MCF 10A (cell line): Measurements from ENCODE around the gene SCN2A. TPM values are rescaled to one million over a fixed set of nuclear protein-coding genes. Genes with fewer than 3 reads are reported as not detected.

Source experiments
- BruUV-seq: library from RNA; stranded (reverse); fragments of 400-500 nt; replicated peaks from 2 replicates; lab custom pipeline; 2021; lab: Mats Ljungman, UMichigan
- CTCF ChIA-PET: fragments of 300-600 bp; sonication (Branson Sonifier 250); formaldehyde crosslinking; extraction: SDS; loops from one replicate; lab custom pipeline; 2021; ENCODE audit warnings: antibody characterized with exemption, inconsistent platforms; lab: Yijun Ruan, JAX
- POLR2A ChIA-PET: fragments of 300-600, 350-650 bp; sonication (Branson Sonifier 250); formaldehyde crosslinking; extraction: SDS; loops from one replicate; lab custom pipeline; 2020; ENCODE audit warnings: antibody characterized with exemption, inconsistent platforms; lab: Yijun Ruan, JAX
- DNase-seq: peaks from one replicate; pipeline ENCODE4 v3.0.0-alpha.2; 2018; ENCODE audit not compliant: unreplicated experiment
- H3K27ac Mint-ChIP-seq: one replicate; pipeline ENCODE4 v1.8.0; 2022; ENCODE audit warnings: mild to moderate bottlenecking, low read depth, mixed read lengths; ENCODE audit not compliant: unreplicated experiment
- H3K27me3 Mint-ChIP-seq: one replicate; pipeline ENCODE4 v1.8.0; 2022; ENCODE audit warnings: mixed read lengths; ENCODE audit not compliant: insufficient read depth, unreplicated experiment
- H3K36me3 Mint-ChIP-seq: one replicate; pipeline ENCODE4 v1.8.0; 2022; ENCODE audit warnings: mild to moderate bottlenecking, moderate library complexity, mixed read lengths; ENCODE audit not compliant: insufficient read depth, unreplicated experiment
- H3K4me1 Mint-ChIP-seq: one replicate; pipeline ENCODE4 v1.8.0; 2022; ENCODE audit warnings: mixed read lengths; ENCODE audit not compliant: insufficient read depth, unreplicated experiment
- H3K4me3 Mint-ChIP-seq: one replicate; pipeline ENCODE4 v1.8.0; 2022; ENCODE audit warnings: mild to moderate bottlenecking, moderate library complexity, mixed read lengths; ENCODE audit not compliant: unreplicated experiment
- H3K9me3 Mint-ChIP-seq: one replicate; pipeline ENCODE4 v1.8.0; 2022; ENCODE audit warnings: mixed read lengths; ENCODE audit not compliant: unreplicated experiment
- intact Hi-C: fragments of 100-400 bp; cut with micrococcal nuclease; formaldehyde crosslinking; loops from 2 replicates; pipeline ENCODE4 v1.14.1; 2022
- total RNA-seq: library from RNA; stranded (reverse); gene quantifications from 2 replicates; pipeline ENCODE4 v1.2.3, GENCODE V29; 2022
- TF ChIP-seq, protein P1 (sequence below): fragments of 200-600 bp; IDR thresholded peaks from one replicate; pipeline ENCODE4 v1.8.0; 2022; ENCODE audit warnings: antibody characterized with exemption, mild to moderate bottlenecking; ENCODE audit not compliant: unreplicated experiment

The SCN2A gene
- total RNA-seq, 1 experiment from 2014 or later, result not detected

DNA sequence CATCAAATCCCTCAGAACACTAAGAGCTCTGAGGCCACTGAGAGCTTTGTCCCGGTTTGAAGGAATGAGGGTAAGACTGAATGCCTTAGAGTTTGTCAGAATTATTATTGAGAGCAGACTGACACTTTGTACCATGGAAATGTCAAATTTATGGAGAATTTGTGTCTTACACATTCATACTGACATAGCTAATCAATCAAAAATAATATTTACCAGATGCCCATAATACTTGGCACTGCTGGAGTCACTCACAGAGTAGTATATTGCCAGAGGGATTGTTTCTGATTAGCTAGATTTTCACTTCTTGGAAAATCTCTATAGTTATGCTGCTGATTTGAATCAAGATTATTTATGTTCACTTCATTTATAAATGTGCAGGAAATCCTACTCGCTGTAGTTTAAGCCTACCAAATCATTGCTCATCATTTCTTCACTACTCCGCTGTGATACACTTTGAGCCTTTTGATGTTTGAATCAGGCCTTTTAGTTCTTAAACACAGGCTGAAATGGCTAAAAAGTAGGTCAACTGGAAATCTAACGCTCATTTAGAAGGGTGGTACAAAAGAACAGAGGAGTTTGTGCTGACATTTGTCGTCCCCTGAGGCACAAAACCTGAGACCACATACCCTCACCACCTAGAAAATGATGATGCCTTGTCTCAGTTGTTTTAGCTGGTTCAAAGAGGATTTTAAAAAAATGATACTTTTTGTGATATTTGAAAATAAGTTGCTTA is 134.2 kb downstream of the SCN2A start:
- Mint-ChIP-seq H3K36me3 (no peaks in the 10 kb centered on the region), H3K4me3 (no peak overlapping the region), H3K27me3 (peaks cover 58% of the 10 kb centered on the region), H3K4me1 (no peaks in the 10 kb centered on the region), H3K27ac (no peak overlapping the region), H3K9me3 (no peaks in the 10 kb centered on the region)
- no TSS peak for BruUV-seq
- POLR2A ChIA-PET, result no interaction called here
- TF ChIP-seq, protein P1, sequence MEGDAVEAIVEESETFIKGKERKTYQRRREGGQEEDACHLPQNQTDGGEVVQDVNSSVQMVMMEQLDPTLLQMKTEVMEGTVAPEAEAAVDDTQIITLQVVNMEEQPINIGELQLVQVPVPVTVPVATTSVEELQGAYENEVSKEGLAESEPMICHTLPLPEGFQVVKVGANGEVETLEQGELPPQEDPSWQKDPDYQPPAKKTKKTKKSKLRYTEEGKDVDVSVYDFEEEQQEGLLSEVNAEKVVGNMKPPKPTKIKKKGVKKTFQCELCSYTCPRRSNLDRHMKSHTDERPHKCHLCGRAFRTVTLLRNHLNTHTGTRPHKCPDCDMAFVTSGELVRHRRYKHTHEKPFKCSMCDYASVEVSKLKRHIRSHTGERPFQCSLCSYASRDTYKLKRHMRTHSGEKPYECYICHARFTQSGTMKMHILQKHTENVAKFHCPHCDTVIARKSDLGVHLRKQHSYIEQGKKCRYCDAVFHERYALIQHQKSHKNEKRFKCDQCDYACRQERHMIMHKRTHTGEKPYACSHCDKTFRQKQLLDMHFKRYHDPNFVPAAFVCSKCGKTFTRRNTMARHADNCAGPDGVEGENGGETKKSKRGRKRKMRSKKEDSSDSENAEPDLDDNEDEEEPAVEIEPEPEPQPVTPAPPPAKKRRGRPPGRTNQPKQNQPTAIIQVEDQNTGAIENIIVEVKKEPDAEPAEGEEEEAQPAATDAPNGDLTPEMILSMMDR, result no peak
- CTCF ChIA-PET, result interaction anchor here (0.6 kb wide), 1 partner anchor 75 kb away, joined by 4 read pairs; no protein-coding TSS in a partner anchor
- intact Hi-C loops, result no loop called here
- no peak for DNase-seq

DNA sequence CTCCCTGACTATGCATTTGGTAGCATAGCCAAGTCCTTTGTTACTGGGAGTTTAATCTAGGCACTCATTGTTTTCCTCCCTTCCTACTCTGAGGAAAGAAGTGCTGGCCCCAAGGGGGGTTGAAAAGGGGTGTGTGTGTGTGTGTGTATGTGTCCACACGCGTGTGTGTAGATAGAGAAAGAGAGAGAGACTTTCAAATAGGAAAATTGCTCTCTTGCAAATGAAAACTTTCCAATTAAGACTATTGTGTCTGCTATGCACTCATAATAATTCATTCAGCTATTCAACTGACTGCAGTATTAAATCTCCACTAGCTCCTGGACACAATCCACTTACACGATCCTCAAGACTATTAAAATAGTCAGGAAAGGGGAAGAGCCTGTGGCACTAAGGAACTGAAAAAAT is 137.4 kb downstream of the SCN2A start:
- ChIA-PET POLR2A (no interaction called here), CTCF (interaction anchor here (0.6 to 0.7 kb wide), 2 partner anchors 296 to 816 kb away, joined by 3 read pairs; no protein-coding TSS in a partner anchor)
- TF ChIP-seq, protein P1, result no peak
- no peaks in the 10 kb centered on the region for H3K36me3 Mint-ChIP-seq
- peaks cover 54% of the 10 kb centered on the region for H3K27me3 Mint-ChIP-seq
- DNase-seq, result no peak
- no TSS peak for BruUV-seq
- no peaks in the 10 kb centered on the region for H3K9me3 Mint-ChIP-seq
- no peaks in the 10 kb centered on the region for H3K4me1 Mint-ChIP-seq
- H3K4me3 Mint-ChIP-seq, result no peak overlapping the region
- no peak overlapping the region for H3K27ac Mint-ChIP-seq
- intact Hi-C loops, result no loop called here

DNA sequence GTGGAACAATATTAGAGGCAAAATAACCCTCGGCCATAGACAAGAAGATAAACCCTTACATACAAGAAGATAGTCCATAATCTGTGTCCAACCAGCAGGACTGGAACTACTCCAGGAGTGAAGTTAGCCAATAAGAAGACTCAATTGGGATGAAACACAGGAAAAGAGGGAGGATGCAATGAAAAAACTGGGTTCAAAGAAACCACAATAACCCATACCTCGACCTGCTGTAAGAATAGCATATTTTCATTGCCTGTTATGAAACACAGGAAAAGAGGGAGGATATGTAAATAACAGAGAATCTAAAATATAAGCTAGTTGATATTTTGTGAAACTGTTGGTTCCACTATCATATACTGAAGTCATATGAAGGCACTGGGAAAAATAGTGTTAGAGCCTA is 143.1 kb downstream of the SCN2A start:
- Mint-ChIP-seq H3K27me3 (peaks cover 60% of the 10 kb centered on the region), H3K4me1 (no peaks in the 10 kb centered on the region), H3K36me3 (no peaks in the 10 kb centered on the region), H3K4me3 (no peak overlapping the region), H3K9me3 (no peaks in the 10 kb centered on the region), H3K27ac (no peak overlapping the region)
- ChIA-PET CTCF (interaction anchor here (1.0 kb wide), 1 partner anchor 62 kb away, joined by 3 read pairs; no protein-coding TSS in a partner anchor), POLR2A (no interaction called here)
- intact Hi-C loops, result no loop called here
- no peak for DNase-seq
- no TSS peak for BruUV-seq
- TF ChIP-seq, protein P1, result no peak

DNA sequence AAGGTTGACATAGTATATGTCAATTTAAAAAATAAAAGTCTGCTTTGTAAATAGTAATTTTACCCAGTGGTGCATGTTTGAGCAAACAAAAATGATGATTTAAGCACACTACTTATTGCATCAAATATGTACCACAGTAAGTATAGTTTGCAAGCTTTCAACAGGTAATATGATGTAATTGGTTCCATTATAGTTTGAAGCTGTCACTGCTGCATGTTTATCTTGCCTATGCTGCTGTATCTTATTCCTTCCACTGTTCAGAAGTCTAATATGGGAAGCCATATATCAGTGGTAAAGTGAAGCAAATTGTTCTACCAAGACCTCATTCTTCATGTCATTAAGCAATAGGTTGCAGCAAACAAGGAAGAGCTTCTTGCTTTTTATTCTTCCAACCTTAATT is 151.7 kb downstream of the SCN2A start:
- CTCF ChIA-PET, result interaction anchor here (0.6 to 1.0 kb wide), 4 partner anchors 10 to 374 kb away, joined by 3 read pairs; no protein-coding TSS in a partner anchor
- POLR2A ChIA-PET, result no interaction called here
- Mint-ChIP-seq H3K27ac (no peak overlapping the region), H3K27me3 (peaks cover 94% of the 10 kb centered on the region), H3K36me3 (no peaks in the 10 kb centered on the region), H3K4me3 (no peak overlapping the region), H3K4me1 (no peaks in the 10 kb centered on the region), H3K9me3 (no peaks in the 10 kb centered on the region)
- no peak for DNase-seq
- no TSS peak for BruUV-seq
- TF ChIP-seq, protein P1, result no peak
- intact Hi-C loops, result no loop called here
